ENCODE results near the gene CCN5.
"Not testable (repeated sequence)": the region's sequence is repeated elsewhere in the genome, so short reads cannot be mapped to it uniquely, and the experiment has no call there.

The CCN5 gene

GRCh38 chr20:44759595-44759994, 44.4 kb downstream of the CCN5 start:
- DNase-seq (ENCODE audit: low spot score), result no peak

DNA sequence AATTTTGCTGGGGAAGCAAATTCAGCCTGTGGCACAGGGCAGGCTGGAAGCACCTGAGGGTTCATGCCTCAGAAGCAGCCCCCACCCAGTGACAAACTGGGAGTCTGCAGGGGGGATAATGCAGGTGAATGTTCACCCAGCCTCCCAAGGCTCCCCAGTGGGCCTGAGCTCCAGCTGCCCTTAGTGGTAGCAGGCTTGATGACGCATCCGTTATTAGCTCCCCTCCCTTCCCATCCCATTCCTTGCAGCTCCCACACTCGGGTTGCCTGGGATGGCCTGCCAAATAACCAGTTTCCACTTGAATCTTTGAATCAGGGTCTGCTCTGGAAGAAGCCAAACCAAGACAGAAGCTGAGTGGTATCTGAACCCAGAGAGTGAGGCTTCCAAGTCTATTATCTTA, 46.3 kb downstream of the CCN5 start:
- no peak for DNase-seq (ENCODE audit: low spot score)

DNA sequence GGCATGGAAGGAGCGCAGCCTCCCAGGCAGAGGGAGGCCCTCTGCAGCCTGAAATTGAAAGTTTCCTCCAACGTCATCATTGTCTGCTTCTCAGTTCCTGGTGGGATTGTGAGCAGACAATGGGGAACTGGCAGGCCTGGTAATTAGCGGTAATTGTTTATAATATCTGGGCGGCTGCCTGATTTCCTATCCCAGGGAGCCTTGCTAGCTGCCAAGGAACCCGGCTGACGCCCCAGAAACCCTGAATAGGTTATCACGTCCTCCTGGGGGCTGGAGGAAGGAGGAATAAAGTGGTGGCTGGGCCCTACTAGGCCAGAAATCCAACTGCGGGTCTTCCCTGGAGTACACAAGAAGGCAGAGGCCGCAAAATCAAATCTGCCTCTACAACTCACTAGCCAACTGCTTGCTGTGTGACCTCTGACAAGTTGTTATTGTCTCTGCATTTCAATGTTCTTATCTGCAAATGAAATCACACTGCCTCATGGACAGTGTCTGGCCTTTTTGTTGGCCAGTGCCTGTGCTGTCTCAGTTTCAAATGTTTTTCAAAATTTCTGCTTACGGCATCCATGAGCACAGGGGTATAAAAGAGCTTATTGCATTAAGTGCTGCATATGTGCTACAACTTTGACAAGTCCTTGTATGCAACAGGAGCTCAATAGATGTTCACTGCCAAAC, 47.4 kb downstream of the CCN5 start:
- no peak for DNase-seq (ENCODE audit: low spot score)

- DNase-seq (ENCODE audit: low spot score), result not testable (repeated sequence)
Measured at GRCh38 chr20:44763798-44764197, 48.6 kb downstream of the CCN5 start.

DNA sequence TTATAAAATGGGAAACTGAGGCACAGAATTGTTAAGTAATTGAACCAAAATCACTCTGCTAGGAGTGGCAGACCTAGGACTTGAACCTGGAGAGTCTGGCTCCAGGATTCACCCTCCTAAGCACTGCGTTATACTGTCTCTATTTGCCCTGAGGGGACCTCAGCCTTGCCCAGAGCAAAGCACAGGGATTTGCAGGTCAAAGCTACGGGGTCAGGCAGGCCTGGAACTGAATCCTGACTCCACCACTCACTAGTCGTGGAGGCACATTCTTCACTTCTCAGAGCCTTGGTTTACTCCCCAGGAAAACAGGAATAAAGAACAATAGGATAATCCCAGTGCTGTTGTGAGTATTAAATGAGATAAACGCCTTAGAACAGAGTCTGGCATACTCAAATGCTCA, 49.9 kb downstream of the CCN5 start:
- DNase-seq (ENCODE audit: low spot score), result no peak

DNA sequence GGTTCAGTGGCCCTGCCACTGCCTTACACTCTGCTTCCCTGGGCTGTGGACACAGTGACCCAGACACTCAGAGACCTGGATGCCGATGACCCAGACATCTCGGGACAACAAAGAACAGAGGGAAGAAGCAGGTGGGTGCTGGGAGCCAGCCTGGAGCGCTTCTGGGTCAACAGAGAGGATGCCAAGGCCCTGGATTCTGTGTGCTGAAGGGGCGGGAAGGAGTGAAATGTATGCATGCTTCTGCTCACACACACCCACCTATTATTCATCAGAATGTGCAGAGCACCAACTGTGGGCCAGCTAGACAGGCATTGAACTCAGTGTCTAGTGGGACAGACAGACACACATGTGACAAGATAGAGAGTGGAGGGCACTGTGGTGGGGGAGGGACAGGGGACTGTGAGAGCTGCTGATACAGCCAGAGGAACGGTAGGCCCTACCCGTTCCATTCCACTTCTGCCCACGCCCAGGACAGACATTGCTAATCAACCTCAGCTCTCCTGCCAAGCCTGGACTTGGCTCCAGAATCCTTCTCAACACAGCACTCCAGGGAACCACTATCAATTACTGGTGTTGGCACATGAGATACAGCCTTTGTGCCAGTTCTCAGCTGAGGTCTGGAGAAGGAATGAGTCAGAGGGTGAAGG, 50.7 kb downstream of the CCN5 start:
- DNase-seq (ENCODE audit: low spot score), result no peak

DNA sequence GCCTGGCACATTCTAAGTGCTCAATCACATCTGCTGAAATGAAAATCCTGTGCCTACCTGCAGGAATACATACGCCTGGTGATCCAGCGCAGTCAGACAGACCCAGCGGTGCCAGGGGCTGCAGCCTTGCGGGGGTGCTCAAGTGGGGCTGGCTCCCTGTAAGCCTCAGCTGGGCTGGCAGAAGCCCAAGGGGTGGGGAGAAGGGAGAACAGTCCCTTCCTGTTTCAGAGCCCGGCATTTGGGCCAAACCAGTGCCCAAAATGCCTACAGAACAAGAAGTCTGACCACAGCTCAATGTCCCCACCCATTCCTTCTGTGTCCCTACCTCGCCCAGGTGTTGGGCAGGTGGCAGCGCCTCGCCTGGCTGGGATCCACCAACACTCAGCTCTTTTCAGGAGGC, 53.1 kb downstream of the CCN5 start:
- no peak for DNase-seq (ENCODE audit: low spot score)

- no peak for DNase-seq (ENCODE audit: low spot score)
Measured at GRCh38 chr20:44768854-44769480, 53.8 kb downstream of the CCN5 start.

DNA sequence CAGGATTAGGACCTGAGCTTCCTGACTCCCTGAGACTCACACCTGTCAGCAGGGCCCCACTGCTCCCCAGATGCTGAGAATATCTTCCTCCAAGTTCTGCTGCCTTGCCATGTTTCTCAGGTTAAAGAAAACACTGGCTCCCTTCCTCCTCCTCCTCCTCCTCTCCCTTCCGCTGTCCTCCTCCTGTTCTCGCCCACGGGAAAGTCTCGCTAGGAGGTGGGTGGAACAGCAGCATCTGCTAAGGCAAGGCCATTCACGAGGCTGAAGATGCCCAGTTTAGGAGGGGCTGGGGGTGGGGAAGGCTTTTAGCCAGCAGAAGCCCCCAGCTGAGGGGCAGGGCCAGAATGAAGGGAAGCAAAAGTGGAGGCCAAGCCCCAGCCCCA, 54.3 kb downstream of the CCN5 start:
- no peak for DNase-seq (ENCODE audit: low spot score)

- DNase-seq (ENCODE audit: low spot score), result no peak
Measured at GRCh38 chr20:44770484-44771171, 55.5 kb downstream of the CCN5 start.

DNA sequence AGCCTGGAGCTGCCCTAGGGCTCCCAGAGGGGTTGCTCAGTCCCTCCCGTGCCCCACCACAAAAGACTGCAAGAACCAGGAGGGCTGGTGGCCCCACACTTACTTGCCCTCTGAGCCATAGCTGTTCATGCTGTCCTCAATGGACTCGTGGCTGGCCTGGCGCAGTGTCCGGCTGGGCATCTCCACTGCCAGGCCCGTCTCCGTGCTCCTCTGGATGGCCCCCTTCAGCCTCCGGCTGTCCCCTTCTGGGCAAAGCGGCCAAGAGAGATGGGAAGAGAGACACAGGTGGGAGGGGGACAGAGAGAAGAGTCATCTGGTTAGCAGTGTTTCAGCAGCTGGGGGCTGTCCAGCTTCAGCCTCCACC, 56.0 kb downstream of the CCN5 start:
- no peak for DNase-seq (ENCODE audit: low spot score)

DNA sequence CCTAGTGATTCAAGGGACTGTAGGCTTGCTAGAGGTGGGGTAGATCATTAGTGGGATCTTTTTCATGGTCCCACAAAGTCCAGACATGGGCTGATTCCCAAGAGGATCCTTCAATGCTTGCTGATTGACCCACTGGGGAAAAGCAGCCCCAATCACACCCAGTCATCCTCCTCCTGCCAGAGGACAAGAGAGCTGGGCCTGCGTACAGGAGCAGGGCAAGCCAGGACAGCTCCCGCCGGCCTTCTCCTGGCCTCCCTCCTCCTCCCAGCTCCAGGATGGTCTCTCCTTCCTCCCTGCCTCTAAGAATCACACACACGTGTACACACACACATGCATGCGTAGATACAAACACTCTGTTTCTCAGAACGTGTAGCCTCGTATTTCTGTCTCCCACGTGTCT, 57.5 kb downstream of the CCN5 start:
- no peak for DNase-seq (ENCODE audit: low spot score)

DNA sequence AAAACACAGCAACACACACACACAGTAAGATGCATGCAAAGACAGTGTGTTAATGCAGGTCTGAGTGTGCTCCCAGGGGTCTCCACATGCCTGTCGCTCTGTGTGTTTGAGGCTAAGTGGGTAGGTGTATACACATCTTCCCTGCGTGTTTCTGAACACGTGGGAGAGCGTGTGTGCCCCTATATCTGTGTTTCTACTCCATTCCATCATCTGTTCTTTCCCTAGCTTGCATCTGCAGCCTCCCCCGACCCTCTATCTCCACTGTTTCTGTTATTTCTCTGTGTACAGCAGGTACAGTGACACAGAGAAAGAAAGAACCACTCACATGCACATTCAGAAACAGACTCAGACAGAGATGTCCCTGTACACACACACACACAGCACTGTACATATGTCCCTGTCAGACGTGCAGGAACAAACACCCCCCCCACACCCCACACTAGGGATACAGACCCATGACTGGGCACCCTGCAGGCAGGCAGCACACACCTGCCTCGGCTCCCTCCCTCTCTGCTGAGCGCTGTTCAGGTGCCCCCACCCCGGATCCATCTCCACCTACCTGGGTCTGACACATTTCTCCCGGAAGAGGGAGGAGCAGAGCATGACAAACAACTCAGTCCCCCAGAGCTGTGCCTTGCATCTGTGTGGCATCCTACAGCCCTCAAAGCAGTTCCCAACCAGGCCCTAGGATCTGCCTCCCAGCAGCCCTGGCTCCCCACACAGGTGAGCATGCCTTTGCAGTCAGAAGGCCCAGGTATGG, 58.1 kb downstream of the CCN5 start:
- no peak for DNase-seq (ENCODE audit: low spot score)

GRCh38 chr20:44776980-44777379, 61.8 kb downstream of the CCN5 start:
- DNase-seq (ENCODE audit: low spot score), result peak; percentile 59
